GM12878 (cell line): ENCODE measurements around the gene TREM1. TPM values are rescaled to one million over a fixed set of nuclear protein-coding genes. Genes with fewer than 3 reads are reported as not detected.

Experiments
- ATAC-seq: fragments of 200-7000 bp; cut with Tn5 transposase; 3 replicates; pipeline ENCODE4 v1.9.1; 2020; ENCODE audit warnings: mild to moderate bottlenecking, moderate library complexity
- BruUV-seq: library from RNA; stranded (reverse); fragments of 400-500 nt; replicated peaks from 2 replicates; lab custom pipeline; 2021; lab: Mats Ljungman, UMichigan
- CTCF ChIA-PET: fragments of 300-600 bp; sonication (Branson Sonifier 250); formaldehyde crosslinking; extraction: SDS; loops from one replicate; lab custom pipeline; 2021; ENCODE audit warnings: inconsistent platforms; lab: Yijun Ruan, JAX
- POLR2A ChIA-PET: fragments of 350-600 bp; formaldehyde crosslinking; extraction: SDS; loops from one replicate; lab custom pipeline; 2021; ENCODE audit warnings: inconsistent platforms; lab: Charles Lee
- RAD21 ChIA-PET: fragments of 300-600 bp; sonication (Branson Sonifier 250); formaldehyde crosslinking; loops from one replicate; lab custom pipeline; 2023; ENCODE audit warnings: antibody characterized with exemption; ENCODE audit not compliant: unreplicated experiment; lab: Charles Lee
- SMC1A ChIA-PET: fragments of 300-600 bp; sonication (Branson Sonifier 250); formaldehyde crosslinking; loops from one replicate; lab custom pipeline; 2023; ENCODE audit not compliant: unreplicated experiment, uncharacterized antibody; lab: Charles Lee
- DNase-seq: peaks from one replicate; pipeline ENCODE4 v3.0.0-alpha.2; 2011; ENCODE audit warnings: low read depth, low spot score
- FAIRE-seq: peaks from 3 replicates; lab custom pipeline; 2011; peaks lifted over from hg19 to GRCh38; lab: Jason Lieb, UNC
- H2AFZ ChIP-seq: 2 replicates; pipeline ENCODE4 v1.6.0; 2011; ENCODE audit warnings: low read depth, low read length, control low read depth; ENCODE audit not compliant: control insufficient read depth
- H3K27ac ChIP-seq: 2 replicates; pipeline ENCODE4 v1.5.1; 2011; ENCODE audit warnings: control low read depth; ENCODE audit not compliant: control insufficient read depth, insufficient read depth
- H3K27me3 ChIP-seq, 2 experiments: replicated peaks in 1 of 2; 2 replicates each; pipeline versions ENCODE4 v1.6.0 to v1.6.1; 2011; ENCODE audit warnings: low read length in 1 of 2; ENCODE audit not compliant: control insufficient read depth in 2 of 2, insufficient read depth in 2 of 2
- H3K36me3 ChIP-seq, 2 experiments: 2 replicates each; pipeline ENCODE4 v1.5.1; 2011; ENCODE audit warnings: low read length in 1 of 2; ENCODE audit not compliant: control insufficient read depth in 2 of 2, insufficient read depth in 2 of 2
- H3K4me1 ChIP-seq: 2 replicates; pipeline ENCODE4 v1.6.1; 2011; ENCODE audit warnings: mild to moderate bottlenecking, low read length, moderate library complexity, mixed read lengths; ENCODE audit not compliant: control insufficient read depth, insufficient read depth
- H3K4me2 ChIP-seq: 2 replicates; pipeline ENCODE4 v1.6.0; 2011; ENCODE audit warnings: control low read depth; ENCODE audit not compliant: control insufficient read depth, insufficient read depth
- H3K4me3 ChIP-seq: fragments of 200-600 bp; sonication (generic); 2 replicates; pipeline ENCODE4 v1.5.1; 2016
- H3K79me2 ChIP-seq: 2 replicates; pipeline ENCODE4 v1.6.0; 2011; ENCODE audit warnings: low read length; ENCODE audit not compliant: control insufficient read depth, insufficient read depth
- H3K9ac ChIP-seq: 2 replicates; pipeline ENCODE4 v1.8.0; 2011; ENCODE audit warnings: low read length, control low read depth, mixed read lengths; ENCODE audit not compliant: control insufficient read depth, insufficient read depth
- H3K9me3 ChIP-seq: replicated peaks from 3 replicates; pipeline ENCODE4 v1.5.1; 2011; ENCODE audit warnings: mild to moderate bottlenecking, low read length; ENCODE audit not compliant: control insufficient read depth, insufficient read depth
- H4K20me1 ChIP-seq: 2 replicates; pipeline ENCODE4 v1.6.0; 2011; ENCODE audit not compliant: control insufficient read depth, insufficient read depth
- ASH2L ChIP-seq: fragments of 300-600, 200-600 bp; sonication (generic); IDR thresholded peaks from 2 replicates; pipeline ENCODE4 v1.6.1; 2017; ENCODE audit warnings: low read depth, mild to moderate bottlenecking, borderline replicate concordance
- CEBPB ChIP-seq, 2 experiments: fragments of 150-350 bp in 1 of 2; IDR thresholded peaks; 2 replicates each; pipeline ENCODE4 v1.6.1; 2012 to 2014; ENCODE audit warnings: low read depth in 2 of 2, low read length in 2 of 2, borderline replicate concordance in 1 of 2, inconsistent platforms in 1 of 2
- LARP7 ChIP-seq: fragments of 450-650 bp; IDR thresholded peaks from 2 replicates; pipeline ENCODE4 v1.6.1; 2017; ENCODE audit warnings: mild to moderate bottlenecking
- PAX5 ChIP-seq: IDR thresholded peaks from 2 replicates; pipeline ENCODE4 v1.6.1; 2011; ENCODE audit warnings: low read depth, low read length, borderline replicate concordance
- SPI1 ChIP-seq: IDR thresholded peaks from 2 replicates; pipeline ENCODE4 v1.6.1; 2011; ENCODE audit warnings: low read depth, mild to moderate bottlenecking, low read length, moderate library complexity, borderline replicate concordance; ENCODE audit not compliant: insufficient read depth
- ZNF622 ChIP-seq: fragments of 450-650 bp; IDR thresholded peaks from 2 replicates; pipeline ENCODE4 v1.6.1; 2017; ENCODE audit warnings: mild to moderate bottlenecking, inconsistent platforms
- WGBS: methylation state at CpG from one replicate; pipeline ENCODE4 v1.1.6; 2016; ENCODE audit warnings: low lambda C conversion rate; ENCODE audit not compliant: insufficient replicate concordance, insufficient coverage; ENCODE audit errors: missing lambda C conversion rate; 5-methylcytosine and 5-hydroxymethylcytosine counted together
- in situ Hi-C: fragments of 300-500 bp; cut with MboI; formaldehyde crosslinking; loops from 9 replicates; pipeline ENCODE4 v1.14.3; 2018; ENCODE audit warnings: mixed read lengths
- intact Hi-C: fragments of 100-400 bp; cut with micrococcal nuclease; formaldehyde crosslinking; loops from one replicate; pipeline ENCODE4 v1.14.2; 2022; ENCODE audit not compliant: unreplicated experiment
- polyA plus RNA-seq, 11 experiments: library from polyadenylated mRNA; depleted of rRNA in 4 of 11; unstranded in 6 of 11; stranded (reverse) in 5 of 11; fragments of >200 nt; fragmentation: Nextera tagmentation in 4 of 11; fragmentation: Illumina TruSeq in 1 of 11; extraction: Ambion mirVana in 4 of 11; extraction: Trizol in 1 of 11; gene quantifications; 1 replicate in 1 of 11; 2 replicates in 10 of 11; pipeline versions ENCODE4 v1.2.1 to v1.2.3, GENCODE V29; 2011 to 2016; ENCODE audit warnings: inconsistent platforms in 2 of 11, missing spikeins in 2 of 11, low read depth in 1 of 11
- total RNA-seq, 4 experiments: library from RNA; depleted of rRNA in 3 of 4; stranded (reverse); fragments of >200 nt in 3 of 4; fragmentation: Illumina TruSeq in 1 of 4; extraction: Trizol in 1 of 4; gene quantifications; 2 replicates each; pipeline versions ENCODE4 v1.2.1 to v1.2.3, GENCODE V29; 2013 to 2021
- TF ChIP-seq, protein P1 (sequence below): fragments of 150-350 bp; IDR thresholded peaks from 2 replicates; pipeline ENCODE4 v1.6.1; 2014; ENCODE audit warnings: mild to moderate bottlenecking, low read depth, low read length
- TF ChIP-seq, protein P2 (sequence below): fragments of 450-650 bp; conservative IDR thresholded peaks from 2 replicates; pipeline ENCODE4 v1.6.1; 2017; ENCODE audit warnings: mild to moderate bottlenecking, moderate library complexity
- TF ChIP-seq, protein P3 (sequence below): IDR thresholded peaks from 2 replicates; pipeline ENCODE4 v1.6.1; 2012; ENCODE audit warnings: mild to moderate bottlenecking, low read depth, low read length

TREM1 gene
- total and polyA plus RNA-seq, 10 of the 15 experiments (the other 5 are each of a cell fraction or from before 2014, with no cell fraction given), result 0.09 to 2.6 (median 0.28) TPM; not detected in 2

DNA sequence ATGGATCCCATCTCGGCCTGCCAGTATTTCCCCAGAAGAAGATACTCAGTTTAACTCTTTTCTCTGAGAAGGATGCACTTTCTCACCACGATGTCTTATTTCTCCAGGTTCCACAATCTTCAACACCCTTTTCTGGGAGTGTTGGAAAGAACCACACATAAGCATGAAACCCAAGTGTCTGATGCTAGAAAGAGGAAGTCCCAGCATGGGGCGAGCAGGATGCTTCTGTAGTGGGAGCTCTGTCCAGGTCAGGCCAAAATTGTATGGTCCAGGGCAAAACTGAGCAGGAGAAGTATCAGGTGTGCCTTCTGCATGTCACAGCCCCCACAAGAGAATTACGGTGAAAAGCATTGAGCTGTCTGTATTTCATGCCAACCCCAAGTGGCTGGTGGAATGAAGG lies 11.0 kb downstream of the TREM1 start:
- in situ Hi-C loops, result no loop called here
- no peaks in the 10 kb centered on the region for H3K4me1 ChIP-seq
- no peak for TF ChIP-seq PAX5
- TF ChIP-seq SPI1, result peak; percentile 84
- POLR2A ChIA-PET, result no interaction called here
- no peaks in the 10 kb centered on the region for H4K20me1 ChIP-seq
- 21% methylated on average over 4 of the region's 4 CpGs for WGBS
- BruUV-seq, result no TSS peak
- no peak for FAIRE-seq
- H3K9me3 ChIP-seq, result no peaks in the 10 kb centered on the region
- CTCF ChIA-PET, result interaction anchor here (1.6 to 6.7 kb wide), 2 partner anchors 31 to 45 kb away, joined by 6 to 68 read pairs; no protein-coding TSS in a partner anchor
- intact Hi-C loops, result loop anchor here (5.0 kb wide), 1 partner anchor 42 kb away; no protein-coding TSS in a partner anchor
- no peak overlapping the region for H3K4me3 ChIP-seq
- DNase-seq, result no peak
- SMC1A ChIA-PET, result interaction anchor here (1.0 to 1.5 kb wide), 2 partner anchors 31 to 40 kb away, joined by 3 to 5 read pairs; no protein-coding TSS in a partner anchor
- no peaks in the 10 kb centered on the region for H3K36me3 ChIP-seq
- no peak overlapping the region for H3K9ac ChIP-seq
- no peaks in the 10 kb centered on the region for H3K79me2 ChIP-seq
- ATAC-seq, result no peak
- no peak overlapping the region for H2AFZ ChIP-seq
- H3K4me2 ChIP-seq, result no peak overlapping the region
- RAD21 ChIA-PET, result no interaction called here
- H3K27me3 ChIP-seq, result no peaks in the 10 kb centered on the region; a peak in 1 of 4 replicates
- no peak overlapping the region for H3K27ac ChIP-seq

DNA sequence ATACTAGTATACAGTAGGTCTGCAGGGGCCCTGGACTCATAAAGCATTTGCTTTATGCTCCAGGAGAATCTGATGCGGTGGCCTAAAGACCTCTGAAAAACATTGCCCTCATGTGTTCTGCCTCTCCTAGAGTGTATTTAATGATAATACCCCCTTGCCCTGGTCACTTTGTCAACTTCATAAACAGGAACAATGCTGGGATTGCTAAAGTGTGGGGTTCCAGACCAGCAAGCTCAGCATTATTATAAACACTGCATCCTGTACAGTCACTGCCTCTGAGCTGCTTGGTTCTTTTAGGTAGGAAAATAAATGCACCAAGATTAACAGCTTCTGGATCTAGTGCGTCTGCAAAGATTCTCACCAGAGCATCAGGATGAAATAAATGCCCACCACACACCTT lies 12.2 kb downstream of the TREM1 start:
- no peak overlapping the region for H2AFZ ChIP-seq
- CTCF ChIA-PET, result interaction anchor here (1.2 to 6.7 kb wide), 3 partner anchors 33 to 182 kb away, joined by 3 to 68 read pairs (median 6); no protein-coding TSS in a partner anchor
- no peak overlapping the region for H3K9ac ChIP-seq
- H3K27me3 ChIP-seq, result no peaks in the 10 kb centered on the region; a peak in 1 of 4 replicates
- in situ Hi-C loops, result no loop called here
- H3K27ac ChIP-seq, result no peak overlapping the region
- H3K79me2 ChIP-seq, result no peaks in the 10 kb centered on the region
- BruUV-seq, result no TSS peak
- ATAC-seq (no peak), DNase-seq (no peak), FAIRE-seq (no peak)
- H3K4me2 ChIP-seq, result no peak overlapping the region
- 93% methylated on average over 2 of the region's 2 CpGs for WGBS
- H4K20me1 ChIP-seq, result no peaks in the 10 kb centered on the region
- no peaks in the 10 kb centered on the region for H3K4me1 ChIP-seq
- RAD21 ChIA-PET, result interaction anchor here (0.6 to 1.2 kb wide), 2 partner anchors 45 to 47 kb away, joined by 3 to 4 read pairs; no protein-coding TSS in a partner anchor
- SMC1A ChIA-PET, result interaction anchor here (1.5 kb wide), 1 partner anchor 13 kb away, joined by 8 read pairs; no protein-coding TSS in a partner anchor
- intact Hi-C loops, result no loop called here
- POLR2A ChIA-PET, result no interaction called here
- no peak overlapping the region for H3K4me3 ChIP-seq
- H3K9me3 ChIP-seq, result no peaks in the 10 kb centered on the region
- H3K36me3 ChIP-seq, result no peaks in the 10 kb centered on the region
- TF ChIP-seq LARP7, result no peak
- TF ChIP-seq ZNF622, result no peak
- TF ChIP-seq, protein P1, sequence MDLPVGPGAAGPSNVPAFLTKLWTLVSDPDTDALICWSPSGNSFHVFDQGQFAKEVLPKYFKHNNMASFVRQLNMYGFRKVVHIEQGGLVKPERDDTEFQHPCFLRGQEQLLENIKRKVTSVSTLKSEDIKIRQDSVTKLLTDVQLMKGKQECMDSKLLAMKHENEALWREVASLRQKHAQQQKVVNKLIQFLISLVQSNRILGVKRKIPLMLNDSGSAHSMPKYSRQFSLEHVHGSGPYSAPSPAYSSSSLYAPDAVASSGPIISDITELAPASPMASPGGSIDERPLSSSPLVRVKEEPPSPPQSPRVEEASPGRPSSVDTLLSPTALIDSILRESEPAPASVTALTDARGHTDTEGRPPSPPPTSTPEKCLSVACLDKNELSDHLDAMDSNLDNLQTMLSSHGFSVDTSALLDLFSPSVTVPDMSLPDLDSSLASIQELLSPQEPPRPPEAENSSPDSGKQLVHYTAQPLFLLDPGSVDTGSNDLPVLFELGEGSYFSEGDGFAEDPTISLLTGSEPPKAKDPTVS, result no peak
- no peak for TF ChIP-seq CEBPB (IDR thresholded peaks at IDR 0.05; ENCODE audit: borderline replicate concordance in 1 of 2, low read depth in 2 of 2, low read length in 2 of 2)
- TF ChIP-seq, protein P2, sequence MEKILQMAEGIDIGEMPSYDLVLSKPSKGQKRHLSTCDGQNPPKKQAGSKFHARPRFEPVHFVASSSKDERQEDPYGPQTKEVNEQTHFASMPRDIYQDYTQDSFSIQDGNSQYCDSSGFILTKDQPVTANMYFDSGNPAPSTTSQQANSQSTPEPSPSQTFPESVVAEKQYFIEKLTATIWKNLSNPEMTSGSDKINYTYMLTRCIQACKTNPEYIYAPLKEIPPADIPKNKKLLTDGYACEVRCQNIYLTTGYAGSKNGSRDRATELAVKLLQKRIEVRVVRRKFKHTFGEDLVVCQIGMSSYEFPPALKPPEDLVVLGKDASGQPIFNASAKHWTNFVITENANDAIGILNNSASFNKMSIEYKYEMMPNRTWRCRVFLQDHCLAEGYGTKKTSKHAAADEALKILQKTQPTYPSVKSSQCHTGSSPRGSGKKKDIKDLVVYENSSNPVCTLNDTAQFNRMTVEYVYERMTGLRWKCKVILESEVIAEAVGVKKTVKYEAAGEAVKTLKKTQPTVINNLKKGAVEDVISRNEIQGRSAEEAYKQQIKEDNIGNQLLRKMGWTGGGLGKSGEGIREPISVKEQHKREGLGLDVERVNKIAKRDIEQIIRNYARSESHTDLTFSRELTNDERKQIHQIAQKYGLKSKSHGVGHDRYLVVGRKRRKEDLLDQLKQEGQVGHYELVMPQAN, result no peak
- no peak for TF ChIP-seq ASH2L
- TF ChIP-seq, protein P3, sequence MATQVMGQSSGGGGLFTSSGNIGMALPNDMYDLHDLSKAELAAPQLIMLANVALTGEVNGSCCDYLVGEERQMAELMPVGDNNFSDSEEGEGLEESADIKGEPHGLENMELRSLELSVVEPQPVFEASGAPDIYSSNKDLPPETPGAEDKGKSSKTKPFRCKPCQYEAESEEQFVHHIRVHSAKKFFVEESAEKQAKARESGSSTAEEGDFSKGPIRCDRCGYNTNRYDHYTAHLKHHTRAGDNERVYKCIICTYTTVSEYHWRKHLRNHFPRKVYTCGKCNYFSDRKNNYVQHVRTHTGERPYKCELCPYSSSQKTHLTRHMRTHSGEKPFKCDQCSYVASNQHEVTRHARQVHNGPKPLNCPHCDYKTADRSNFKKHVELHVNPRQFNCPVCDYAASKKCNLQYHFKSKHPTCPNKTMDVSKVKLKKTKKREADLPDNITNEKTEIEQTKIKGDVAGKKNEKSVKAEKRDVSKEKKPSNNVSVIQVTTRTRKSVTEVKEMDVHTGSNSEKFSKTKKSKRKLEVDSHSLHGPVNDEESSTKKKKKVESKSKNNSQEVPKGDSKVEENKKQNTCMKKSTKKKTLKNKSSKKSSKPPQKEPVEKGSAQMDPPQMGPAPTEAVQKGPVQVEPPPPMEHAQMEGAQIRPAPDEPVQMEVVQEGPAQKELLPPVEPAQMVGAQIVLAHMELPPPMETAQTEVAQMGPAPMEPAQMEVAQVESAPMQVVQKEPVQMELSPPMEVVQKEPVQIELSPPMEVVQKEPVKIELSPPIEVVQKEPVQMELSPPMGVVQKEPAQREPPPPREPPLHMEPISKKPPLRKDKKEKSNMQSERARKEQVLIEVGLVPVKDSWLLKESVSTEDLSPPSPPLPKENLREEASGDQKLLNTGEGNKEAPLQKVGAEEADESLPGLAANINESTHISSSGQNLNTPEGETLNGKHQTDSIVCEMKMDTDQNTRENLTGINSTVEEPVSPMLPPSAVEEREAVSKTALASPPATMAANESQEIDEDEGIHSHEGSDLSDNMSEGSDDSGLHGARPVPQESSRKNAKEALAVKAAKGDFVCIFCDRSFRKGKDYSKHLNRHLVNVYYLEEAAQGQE, result no peak
